ENCODE results near the gene TMEM187.

TMEM187 gene

DNA sequence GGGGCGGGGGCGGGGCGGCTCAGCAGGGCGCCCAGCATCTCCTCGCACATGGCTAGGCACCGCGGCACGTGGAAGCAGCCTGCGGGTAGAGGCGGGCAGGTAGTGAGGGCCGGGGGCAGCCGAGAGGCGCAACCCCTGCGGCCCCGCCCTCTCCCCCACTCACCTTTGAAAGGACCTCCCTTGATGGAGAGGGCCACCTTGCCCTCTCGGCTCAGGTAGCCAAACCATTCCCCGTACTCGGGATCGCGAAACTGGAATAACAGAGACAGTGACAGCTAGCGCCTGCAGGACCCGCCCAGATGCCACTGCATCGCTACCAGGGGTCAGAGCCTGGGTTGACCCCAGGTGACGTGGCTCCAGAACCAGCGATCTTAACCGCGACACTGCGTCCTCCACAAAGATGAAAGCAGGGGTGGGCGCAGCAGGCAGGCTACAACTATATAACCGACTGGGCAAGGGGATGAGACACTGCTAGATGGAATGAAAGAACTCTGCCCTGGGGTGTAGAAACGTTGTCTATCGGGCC, 37.2 kb upstream of the TMEM187 start:
- no peak for DNase-seq

DNA sequence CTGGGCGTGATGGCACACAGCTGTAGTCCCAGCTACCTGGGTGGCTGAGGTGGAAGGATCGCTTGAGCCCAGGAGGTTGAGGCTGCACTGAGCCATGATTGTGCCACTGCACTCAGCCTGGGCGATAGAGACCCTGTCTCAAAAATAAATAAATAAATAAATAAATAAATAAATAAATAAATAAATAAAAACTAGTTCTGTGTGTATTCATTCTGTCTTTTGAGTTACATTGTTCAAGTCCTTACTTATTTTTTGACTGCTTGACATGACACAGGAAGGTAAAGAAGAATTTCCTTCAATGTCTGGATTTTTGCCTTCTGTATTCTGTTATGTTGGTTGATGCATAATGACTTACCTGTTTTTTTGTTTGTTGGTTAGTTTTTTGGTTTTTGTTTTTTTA, 35.5 kb upstream of the TMEM187 start:
- no peak for DNase-seq

DNA sequence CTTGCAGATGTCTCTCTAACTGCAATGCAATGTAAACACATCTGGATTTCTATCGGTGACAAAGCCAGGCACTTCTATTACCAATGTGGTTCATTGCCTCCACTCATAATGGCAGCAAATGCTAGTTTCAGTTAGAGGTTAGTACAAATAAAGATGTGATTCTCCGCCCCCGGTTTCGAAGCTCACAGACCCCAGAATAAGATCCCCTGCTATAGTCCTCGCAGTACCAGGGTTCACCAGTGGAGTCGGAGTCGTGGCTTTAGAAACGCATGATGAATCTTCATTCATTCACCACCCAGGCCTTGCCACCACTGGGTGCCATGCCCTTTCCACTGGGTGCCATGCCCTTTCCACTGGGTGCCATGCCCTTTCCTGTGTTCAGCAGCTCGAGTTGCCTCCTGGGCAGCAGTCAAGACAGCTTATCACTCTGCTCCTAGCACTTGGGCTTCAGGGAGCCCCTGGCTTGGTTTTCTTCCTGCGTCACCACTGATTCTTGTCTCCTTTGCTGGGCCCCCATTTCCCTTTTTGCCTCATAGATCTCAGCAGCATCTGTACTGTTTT, 34.2 kb upstream of the TMEM187 start:
- no peak for DNase-seq

GRCh38 chrX:153939573-153939972, 33.0 kb upstream of the TMEM187 start:
- DNase-seq = no peak

GRCh38 chrX:153941336-153942252, 31.0 kb upstream of the TMEM187 start:
- DNase-seq = peak; percentile 2

DNA sequence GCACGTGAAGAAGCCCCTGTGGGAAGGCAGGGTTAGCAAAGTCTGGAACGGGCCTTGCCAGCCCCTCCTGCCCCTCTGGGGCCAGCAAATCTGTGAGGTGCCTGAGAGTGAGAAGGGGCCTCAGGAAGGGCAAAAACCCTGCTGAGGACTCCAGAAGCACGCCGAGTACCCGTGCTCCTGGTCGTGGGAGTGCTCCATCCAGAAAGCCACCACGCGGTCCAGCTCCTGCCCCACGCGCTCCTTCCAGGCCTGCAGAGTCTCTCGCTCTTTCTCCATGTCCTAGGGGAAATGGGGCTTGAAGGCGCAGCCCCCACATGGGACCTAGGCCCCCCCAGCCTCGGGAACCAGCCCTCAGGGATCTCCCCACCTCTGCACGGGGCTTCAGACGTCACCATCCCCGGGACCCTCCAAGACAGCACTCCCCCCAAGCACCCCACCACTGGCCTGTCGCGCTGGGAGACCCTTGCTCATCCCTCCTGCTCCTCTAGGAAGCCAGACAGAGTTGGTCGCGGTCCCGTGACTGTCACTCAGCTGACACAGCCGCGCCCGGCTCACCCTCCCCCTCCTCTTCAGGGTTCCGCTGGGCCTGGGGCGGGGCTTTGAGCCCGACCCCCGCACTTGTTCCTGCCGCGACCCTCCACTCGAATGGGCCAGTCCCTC, 28.3 kb upstream of the TMEM187 start, which contains the start of gene RENBP:
RENBP (minus strand) TSS at position 504 of the 660 bp plus-strand sequence; CDS start at position 471, 33 bp downstream.
- peak; percentile 67 for DNase-seq

DNA sequence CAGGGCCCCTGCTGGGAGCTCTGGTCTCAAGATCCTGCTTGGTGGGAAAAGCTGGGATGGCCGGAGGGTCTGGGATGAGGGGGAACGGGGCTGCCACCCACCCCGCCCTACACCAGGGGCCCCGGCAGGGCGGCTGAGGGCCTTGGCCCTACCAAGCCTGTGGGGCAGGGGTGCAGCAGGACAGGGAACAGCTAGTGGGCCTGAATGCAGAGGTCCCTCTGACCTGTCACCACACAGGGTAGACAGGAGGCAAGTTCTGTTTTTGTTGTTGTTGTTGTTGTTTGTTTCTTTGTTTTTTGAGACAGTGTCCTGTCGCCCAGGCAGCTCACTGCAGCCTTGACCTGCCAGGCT, 27.8 kb upstream of the TMEM187 start:
- no peak for DNase-seq

GRCh38 chrX:153945956-153946943, 26.3 kb upstream of the TMEM187 start:
- no peak for DNase-seq

GRCh38 chrX:153947009-153947769, 25.4 kb upstream of the TMEM187 start:
- DNase-seq = peak; percentile 84

- no peak for DNase-seq
Observed at GRCh38 chrX:153948002-153948466, 24.5 kb upstream of the TMEM187 start.

GRCh38 chrX:153948847-153949805, 23.4 kb upstream of the TMEM187 start:
- peak; percentile 3 for DNase-seq

GRCh38 chrX:153950127-153950526, 22.4 kb upstream of the TMEM187 start:
- DNase-seq = no peak

GRCh38 chrX:153951683-153952372, 20.7 kb upstream of the TMEM187 start:
- no peak for DNase-seq

DNA sequence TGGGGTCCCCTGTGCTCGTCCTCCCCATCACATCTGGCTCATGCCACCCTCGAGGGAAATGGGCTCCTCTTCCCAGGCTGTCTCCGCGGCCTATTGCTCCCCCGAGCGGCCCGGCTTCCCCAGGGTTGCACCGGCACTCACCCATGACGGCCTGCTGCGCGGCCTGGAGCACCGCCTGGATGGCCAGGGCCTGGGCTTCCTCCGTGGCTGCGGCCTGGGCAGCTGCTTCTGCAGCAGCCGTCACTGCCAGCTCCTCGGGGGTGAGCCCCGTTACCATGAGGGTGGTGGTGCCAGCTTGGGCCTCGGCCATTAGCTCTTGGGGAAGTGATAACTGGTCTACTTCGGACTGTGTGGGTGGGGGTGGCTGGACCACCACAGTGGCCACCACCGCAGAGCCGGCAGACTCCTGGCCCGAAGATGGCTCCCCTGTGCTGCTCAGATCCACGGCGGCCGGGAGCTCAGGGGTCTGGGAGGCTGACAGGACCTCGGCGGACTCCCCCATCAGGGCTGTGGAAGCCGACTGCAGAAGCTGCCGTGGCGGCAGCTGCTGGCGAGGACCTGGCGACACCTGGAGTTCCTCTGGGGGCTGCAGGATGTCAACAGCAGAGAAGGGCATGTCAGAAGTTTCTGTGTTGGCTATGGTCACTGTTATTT, 20.1 kb upstream of the TMEM187 start:
- no peak for DNase-seq

- DNase-seq = peak; percentile 66
Observed at GRCh38 chrX:153953342-153953830, 19.2 kb upstream of the TMEM187 start.

DNA sequence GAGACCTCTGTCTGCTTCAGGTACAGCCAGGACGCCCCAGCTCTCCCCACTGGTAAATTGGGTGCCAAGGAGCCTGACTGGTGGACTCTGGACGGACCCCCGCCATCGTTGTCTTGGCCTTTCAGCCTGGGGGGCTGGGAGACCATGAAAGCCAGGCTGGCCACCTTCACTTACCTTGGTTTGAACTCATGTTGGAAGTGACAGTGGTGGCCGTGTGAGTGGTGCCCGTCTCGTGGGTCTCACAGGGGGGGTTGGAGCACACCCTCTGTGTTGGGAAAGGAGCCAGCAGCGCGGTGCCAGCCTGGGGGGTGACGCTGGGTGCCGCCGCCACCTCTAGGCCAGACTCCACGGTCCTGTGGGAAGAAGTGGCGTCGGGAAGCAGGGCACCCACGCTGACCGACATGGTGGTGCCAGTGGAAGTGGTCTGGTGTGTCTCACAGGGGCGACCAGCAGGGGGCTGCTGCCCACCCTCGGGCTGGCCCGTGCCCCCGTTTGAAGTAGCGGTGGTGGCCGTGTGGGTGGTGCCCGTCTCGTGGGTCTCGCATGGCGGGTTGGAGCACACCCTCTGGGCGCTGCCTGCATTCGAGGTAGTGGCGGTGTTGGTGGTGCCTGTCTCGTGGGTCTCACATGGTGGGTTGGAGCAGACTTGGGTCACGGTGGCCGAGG, 18.5 kb upstream of the TMEM187 start:
- DNase-seq = no peak

- no peak for DNase-seq
Observed at GRCh38 chrX:153954558-153955227, 17.9 kb upstream of the TMEM187 start.
